Activated CD4-positive, CD25-positive, alpha-beta regulatory T cell (primary cell): ENCODE data around the gene NRDE2.
"Not testable (repeated sequence)": the region's sequence is repeated elsewhere in the genome, so short reads cannot be mapped to it uniquely, and the experiment has no call there.

Experiments
- DNase-seq, 4 experiments: peaks; one replicate each; lab custom pipeline; 2025; lab: John Stamatoyannopoulos, UW

The NRDE2 gene

DNA sequence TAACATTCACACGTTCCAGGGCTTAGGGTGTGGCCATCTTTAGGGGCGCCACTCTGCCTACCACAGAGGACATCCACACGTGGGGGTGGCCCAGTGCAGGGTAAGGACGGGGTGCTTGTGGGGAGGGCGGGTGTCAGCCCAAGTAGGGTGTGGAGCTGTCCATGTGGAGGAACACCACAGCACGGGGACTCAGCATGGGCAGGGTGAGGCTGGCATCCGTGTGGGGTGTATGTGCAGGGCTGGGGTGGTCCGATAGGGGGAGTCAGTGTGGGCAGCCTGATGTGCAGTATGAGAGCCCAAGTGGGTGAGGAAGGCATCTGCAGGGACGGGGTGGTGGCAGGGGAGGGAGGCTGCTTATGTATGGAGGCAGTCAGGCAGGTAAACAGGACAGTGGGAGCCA is 57.7 kb downstream of the NRDE2 start:
- DNase-seq, result no peak

- no peak for DNase-seq
Measured at GRCh38 chr14:90273532-90273931, 58.2 kb downstream of the NRDE2 start.

DNA sequence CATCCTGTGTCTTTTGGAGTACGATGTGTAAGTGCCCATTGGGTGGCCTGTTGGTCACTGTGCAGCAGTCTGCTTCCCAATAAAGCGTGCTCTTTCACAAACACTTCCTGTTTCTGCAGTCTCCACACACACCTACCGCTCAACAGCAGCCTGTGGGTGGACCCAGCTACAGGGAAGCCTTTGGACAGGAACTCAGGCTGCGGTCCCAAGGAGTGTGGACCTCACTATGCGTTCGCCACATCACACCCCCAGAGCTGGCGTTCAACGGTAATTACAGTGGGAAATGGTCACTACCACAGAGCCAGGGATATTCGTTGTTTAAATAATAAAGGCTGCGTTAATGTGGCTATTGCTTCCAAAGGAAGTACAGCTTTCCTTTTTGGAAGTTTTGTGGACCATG is 59.2 kb downstream of the NRDE2 start:
- DNase-seq, result no peak

DNA sequence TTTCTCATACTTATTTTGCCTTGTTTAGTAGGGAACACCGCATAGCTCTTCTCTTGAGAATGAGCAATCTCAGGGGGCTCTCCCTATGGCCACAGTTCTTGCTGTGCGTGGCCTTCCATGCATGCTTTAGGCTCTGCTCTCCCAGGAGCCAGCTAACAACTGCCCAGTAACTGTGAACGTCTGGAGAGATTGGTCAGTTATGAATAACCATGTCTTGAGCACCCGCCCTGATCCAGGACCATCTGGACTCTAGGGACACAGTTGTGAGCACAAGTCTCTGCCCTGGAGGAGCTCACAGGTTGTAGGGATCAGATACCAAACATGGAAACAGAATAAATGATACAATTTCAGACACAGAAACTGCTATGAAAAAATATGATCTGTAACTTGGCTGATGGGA is 63.3 kb downstream of the NRDE2 start:
- no peak for DNase-seq

GRCh38 chr14:90266441-90267154 is 65.1 kb downstream of the NRDE2 start:
- DNase-seq, result no peak

- DNase-seq, result no peak
Measured at GRCh38 chr14:90263748-90264449, 67.8 kb downstream of the NRDE2 start.

GRCh38 chr14:90256354-90257131 is 75.2 kb downstream of the NRDE2 start, which contains the start of gene PSMC1:
Gene PSMC1, plus strand, starts transcription at chr14:90256553. Its CDS starts 45 bp downstream, at chr14:90256598.
- peak; percentile 69 to 75 (median 73) for DNase-seq

- no peak for DNase-seq
Measured at GRCh38 chr14:90255871-90256270, 75.9 kb downstream of the NRDE2 start.

DNA sequence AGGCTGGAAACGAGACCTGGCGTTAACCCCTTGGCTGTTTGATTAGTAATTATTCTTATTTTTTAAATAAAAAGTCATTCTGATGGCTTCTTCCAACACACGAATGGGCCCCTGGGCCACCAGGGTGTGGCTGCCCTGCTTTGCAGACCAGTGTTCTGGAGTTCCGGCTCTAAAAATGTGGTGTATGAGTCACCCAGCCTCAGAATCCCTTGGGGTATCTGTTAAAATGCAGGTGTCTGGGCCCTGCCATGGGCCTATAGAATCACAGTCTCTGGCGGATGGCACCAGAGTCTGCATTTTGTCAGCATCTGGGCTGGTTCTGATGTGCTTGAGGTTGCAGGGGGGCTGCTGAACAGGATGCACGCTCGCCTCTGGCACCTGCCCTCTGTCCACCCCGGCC is 77.9 kb downstream of the NRDE2 start:
- no peak for DNase-seq

DNA sequence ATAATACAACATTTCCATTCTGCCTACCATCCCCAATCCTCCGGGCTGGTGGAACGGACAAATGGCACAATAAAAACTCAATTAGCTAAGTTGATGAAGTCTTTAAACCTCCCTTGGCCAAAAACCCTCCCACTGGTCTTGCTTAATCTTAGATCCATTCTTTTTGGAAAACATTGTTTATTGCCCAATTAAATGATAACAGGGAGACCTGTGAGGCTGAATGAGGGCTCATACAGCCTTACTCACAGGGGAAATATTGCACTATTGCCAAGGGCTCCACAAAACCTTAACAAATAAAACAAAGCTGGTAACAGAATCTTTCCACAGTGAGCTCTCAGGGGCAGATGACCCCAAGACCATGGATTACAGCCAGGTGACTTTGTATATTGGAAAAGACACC is 83.1 kb downstream of the NRDE2 start:
- no peak for DNase-seq

GRCh38 chr14:90247441-90247840 is 84.3 kb downstream of the NRDE2 start:
- not testable (repeated sequence) for DNase-seq

DNA sequence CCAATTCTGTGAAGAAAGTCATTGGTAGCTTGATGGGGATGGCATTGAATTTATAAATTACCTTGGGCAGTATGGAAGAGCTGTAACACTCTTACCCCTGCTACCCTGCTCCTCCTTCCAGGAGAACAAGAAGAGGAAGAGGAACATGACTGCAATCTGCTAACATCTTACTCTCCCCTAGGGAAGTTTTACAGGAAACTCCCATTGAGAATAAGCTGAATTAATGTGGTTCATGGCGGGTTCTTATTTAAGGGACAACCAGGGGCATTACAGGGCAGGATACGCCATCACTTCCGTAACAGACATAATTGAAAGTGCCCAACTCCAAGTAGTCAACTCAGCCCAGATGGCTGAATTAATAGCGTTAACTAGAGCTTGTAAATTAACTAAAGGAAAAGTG is 84.8 kb downstream of the NRDE2 start:
- DNase-seq, result no peak

- no peak for DNase-seq
Measured at GRCh38 chr14:90242444-90242843, 89.3 kb downstream of the NRDE2 start.

DNA sequence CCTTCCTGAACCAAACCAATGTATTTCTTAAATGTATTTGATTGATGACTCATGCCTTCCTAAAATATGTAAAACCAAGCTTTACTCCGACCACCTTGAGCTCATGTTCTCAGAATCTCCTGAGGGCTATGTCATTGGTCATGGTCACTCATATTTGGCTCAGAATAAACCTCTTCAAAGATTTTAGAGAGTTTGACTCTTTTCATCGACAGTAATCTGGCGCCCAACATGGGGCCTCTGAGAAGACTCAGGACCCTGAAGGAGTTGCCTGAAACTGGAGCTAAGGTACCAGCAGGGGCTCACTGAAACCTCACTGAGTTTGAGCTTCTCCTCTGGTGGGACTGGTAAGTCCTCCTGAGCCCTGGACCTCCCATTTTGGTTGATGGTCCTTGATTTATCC is 92.6 kb downstream of the NRDE2 start:
- DNase-seq, result no peak

DNA sequence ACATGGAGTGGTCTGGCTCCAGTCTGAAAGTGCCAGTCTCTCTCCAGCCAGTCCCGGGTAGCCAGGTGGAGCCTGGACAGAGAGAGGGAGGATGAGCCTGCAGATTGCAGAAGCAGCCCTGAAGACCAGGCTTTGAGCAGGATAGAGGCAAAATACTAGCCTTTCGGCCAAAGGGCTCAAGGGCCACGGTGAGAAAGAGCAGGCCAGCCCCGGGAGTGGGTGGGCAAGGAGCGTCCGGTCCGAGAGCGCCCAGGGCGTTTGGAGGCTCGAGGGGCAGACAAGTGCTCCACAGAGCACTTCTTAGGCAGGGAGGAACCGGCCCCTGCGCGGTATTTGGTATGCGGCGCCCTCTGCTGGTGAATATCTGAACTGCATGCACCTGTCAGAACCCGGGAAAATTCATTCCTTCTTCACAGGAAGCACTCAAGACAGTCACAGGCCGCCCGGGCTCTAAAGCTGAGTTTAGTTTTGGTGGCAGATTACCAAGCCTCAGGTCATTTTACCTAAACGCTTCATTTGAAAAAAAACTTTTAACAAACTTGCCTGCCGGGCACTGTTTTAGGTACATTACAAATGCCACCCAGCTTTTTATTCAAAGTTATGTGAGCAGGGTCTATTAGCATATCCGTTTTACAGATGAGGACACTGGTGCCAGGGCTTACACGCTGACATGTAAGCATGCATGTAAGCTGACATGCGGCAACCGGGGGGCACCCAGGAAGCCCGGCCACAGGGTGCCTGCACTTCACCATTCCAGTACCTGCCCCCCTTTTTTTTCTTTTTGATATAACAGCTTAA is 96.4 kb downstream of the NRDE2 start:
- peak in 3 of 4 experiments; percentile 23 to 47 (median 42) for DNase-seq

DNA sequence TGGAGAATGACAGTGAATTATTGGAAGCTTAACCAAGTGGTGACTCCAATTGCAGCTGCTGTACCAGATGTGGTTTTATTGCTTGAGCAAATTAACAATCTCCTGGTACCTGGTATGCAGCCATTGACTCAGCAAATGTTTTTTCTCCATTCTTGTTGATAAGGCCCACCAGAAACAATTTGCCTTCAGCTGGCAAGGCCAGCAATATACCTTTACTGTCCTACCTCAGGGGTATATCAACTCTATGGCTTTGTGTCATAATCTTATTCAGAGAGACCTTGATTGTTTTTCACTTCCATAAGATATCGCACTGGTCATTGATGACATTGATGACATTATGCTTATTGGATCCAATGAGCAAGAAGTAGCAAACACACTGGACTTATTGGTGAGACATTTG is 101.8 kb downstream of the NRDE2 start:
- DNase-seq, result not testable (repeated sequence)

GRCh38 chr14:90228478-90228877 is 103.3 kb downstream of the NRDE2 start:
- DNase-seq, result no peak
